KMS-11 (cell line): ENCODE measurements around the gene NOC4L.
"Not testable (repeated sequence)": the region's sequence is repeated elsewhere in the genome, so short reads cannot be mapped to it uniquely, and the experiment has no call there.

Source experiments
- H2AFZ ChIP-seq: fragments of 200-600 bp; sonication (generic); 2 replicates; pipeline ENCODE4 v1.6.1; 2016; ENCODE audit warnings: antibody characterized with exemption, mixed run types, low read depth
- H3K27ac ChIP-seq: fragments of 200-600 bp; sonication (generic); 2 replicates; pipeline ENCODE4 v1.6.1; 2016; ENCODE audit warnings: mild to moderate bottlenecking, mixed run types
- H3K27me3 ChIP-seq: fragments of 200-600 bp; sonication (generic); 2 replicates; pipeline ENCODE4 v1.6.1; 2017; ENCODE audit warnings: mild to moderate bottlenecking, low read depth, mixed run types, moderate library complexity; ENCODE audit not compliant: insufficient read depth
- H3K36me3 ChIP-seq: fragments of 200-600 bp; sonication (generic); 2 replicates; pipeline ENCODE4 v1.6.1; 2017; ENCODE audit warnings: mild to moderate bottlenecking, mixed run types; ENCODE audit not compliant: insufficient read depth
- H3K4me1 ChIP-seq: fragments of 200-600 bp; sonication (generic); 2 replicates; pipeline ENCODE4 v1.6.1; 2016; ENCODE audit warnings: mild to moderate bottlenecking, low read depth, mixed run types; ENCODE audit not compliant: poor library complexity, severe bottlenecking
- H3K4me2 ChIP-seq: fragments of 200-600 bp; sonication (generic); 2 replicates; pipeline ENCODE4 v1.7.0; 2016; ENCODE audit warnings: mild to moderate bottlenecking, mixed run types
- H3K4me3 ChIP-seq: fragments of 200-600 bp; sonication (generic); IDR thresholded peaks from 2 replicates; pipeline ENCODE4 v1.6.1; 2017; ENCODE audit warnings: low read depth, low read length, mixed read lengths; ENCODE audit not compliant: insufficient read depth
- H3K79me2 ChIP-seq: fragments of 200-600 bp; sonication (generic); 2 replicates; pipeline ENCODE4 v1.6.1; 2016; ENCODE audit warnings: low read depth, mixed run types; ENCODE audit not compliant: insufficient read depth
- H3K9ac ChIP-seq: fragments of 200-600 bp; sonication (generic); 2 replicates; pipeline ENCODE4 v1.6.1; 2016; ENCODE audit warnings: mild to moderate bottlenecking, mixed run types
- H4K20me1 ChIP-seq: fragments of 200-600 bp; sonication (generic); 2 replicates; pipeline ENCODE4 v1.6.1; 2016; ENCODE audit warnings: mild to moderate bottlenecking, mixed run types; ENCODE audit not compliant: insufficient read depth
- TF ChIP-seq, protein P1 (sequence below): fragments of 200-600 bp; sonication (generic); conservative IDR thresholded peaks from 2 replicates; pipeline ENCODE4 v1.6.1; 2017; ENCODE audit warnings: low read depth, mild to moderate bottlenecking, antibody characterized with exemption, low read length, moderate library complexity, mixed read lengths

Gene NOC4L

DNA sequence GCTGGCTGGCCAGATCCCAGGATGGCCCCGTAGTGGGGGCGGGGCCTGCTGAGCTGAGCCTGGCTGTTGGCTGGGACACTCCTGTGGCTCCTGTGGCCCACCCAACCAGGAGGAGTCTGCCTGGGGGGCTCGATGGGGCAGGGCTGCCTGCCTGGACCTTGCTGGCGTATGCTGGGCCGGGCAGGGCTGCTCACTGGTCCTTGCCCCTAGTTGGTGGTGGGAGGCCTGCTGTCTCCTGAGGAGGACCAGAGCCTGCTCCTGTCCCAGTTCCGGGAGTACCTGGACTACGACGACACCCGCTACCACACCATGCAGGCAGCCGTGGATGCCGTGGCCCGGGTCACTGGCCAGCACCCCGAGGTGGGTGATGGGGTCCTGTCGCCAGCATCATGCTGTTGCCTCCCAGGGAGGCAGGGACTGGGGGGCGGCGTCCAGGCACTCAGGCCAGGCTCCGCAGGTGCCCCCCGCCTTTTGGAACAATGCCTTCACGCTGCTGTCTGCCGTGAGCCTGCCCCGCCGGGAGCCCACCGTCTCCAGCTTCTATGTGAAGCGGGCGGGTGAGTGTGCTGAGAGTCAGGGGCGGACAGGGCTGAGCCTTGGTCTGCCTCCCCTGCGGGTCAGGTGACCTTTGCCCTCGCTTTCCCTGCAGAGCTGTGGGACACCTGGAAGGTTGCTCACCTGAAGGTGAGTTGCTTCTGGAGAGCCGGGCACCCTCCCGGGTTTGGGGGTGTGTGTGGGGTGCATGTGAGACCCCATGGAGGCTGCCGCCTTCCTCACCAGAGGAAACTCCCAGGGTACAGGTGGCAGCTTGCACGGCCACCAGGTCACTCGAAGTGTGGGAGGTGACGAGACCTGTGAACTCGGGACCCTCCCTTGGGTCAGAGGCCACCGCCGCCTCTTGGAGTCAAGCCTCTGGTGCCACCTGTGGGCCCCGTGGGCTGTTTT is 3.4 kb downstream of the NOC4L start:
- Histone ChIP-seq H3K4me3 (no peak overlapping the region), H2AFZ (no peak overlapping the region), H4K20me1 (no peaks in the 10 kb centered on the region), H3K79me2 (peaks cover 29% of the 10 kb centered on the region), H3K4me1 (peaks cover under 1% of the 10 kb centered on the region), H3K27ac (no peak overlapping the region), H3K36me3 (no peaks in the 10 kb centered on the region), H3K27me3 (no peaks in the 10 kb centered on the region), H3K9ac (no peak overlapping the region), H3K4me2 (no peak overlapping the region)
- TF ChIP-seq, protein P1, sequence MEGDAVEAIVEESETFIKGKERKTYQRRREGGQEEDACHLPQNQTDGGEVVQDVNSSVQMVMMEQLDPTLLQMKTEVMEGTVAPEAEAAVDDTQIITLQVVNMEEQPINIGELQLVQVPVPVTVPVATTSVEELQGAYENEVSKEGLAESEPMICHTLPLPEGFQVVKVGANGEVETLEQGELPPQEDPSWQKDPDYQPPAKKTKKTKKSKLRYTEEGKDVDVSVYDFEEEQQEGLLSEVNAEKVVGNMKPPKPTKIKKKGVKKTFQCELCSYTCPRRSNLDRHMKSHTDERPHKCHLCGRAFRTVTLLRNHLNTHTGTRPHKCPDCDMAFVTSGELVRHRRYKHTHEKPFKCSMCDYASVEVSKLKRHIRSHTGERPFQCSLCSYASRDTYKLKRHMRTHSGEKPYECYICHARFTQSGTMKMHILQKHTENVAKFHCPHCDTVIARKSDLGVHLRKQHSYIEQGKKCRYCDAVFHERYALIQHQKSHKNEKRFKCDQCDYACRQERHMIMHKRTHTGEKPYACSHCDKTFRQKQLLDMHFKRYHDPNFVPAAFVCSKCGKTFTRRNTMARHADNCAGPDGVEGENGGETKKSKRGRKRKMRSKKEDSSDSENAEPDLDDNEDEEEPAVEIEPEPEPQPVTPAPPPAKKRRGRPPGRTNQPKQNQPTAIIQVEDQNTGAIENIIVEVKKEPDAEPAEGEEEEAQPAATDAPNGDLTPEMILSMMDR = no peak

DNA sequence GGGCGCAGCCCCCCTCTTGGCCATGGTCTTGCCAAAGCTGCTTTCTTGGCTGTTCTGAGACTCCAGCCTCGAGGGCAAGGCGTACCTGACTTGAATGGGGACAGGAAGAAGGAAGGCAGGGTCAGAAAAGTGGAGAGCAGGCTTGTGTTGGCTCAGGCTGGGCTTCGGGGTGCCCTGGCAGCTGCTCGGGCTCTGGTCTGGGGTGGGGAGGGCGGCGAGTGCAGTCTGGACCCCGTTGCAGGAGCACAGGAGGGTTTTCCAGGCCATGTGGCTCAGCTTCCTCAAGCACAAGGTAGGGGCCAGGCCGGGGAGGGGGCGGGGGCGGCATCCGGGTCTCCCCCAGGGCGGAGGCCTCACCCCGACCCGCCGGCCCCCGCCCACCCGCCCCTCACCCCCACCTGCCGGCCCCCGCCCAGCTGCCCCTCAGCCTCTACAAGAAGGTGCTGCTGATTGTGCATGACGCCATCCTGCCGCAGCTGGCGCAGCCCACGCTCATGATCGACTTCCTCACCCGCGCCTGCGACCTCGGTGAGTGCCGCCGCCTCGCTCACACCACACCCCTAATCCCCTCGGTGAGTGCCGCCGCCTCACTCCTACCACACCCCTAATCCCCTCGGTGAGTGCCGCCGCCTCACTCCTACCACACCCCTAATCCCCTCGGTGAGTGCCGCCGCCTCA is 4.2 kb downstream of the NOC4L start:
- Histone ChIP-seq H3K27ac (no peak overlapping the region), H3K27me3 (no peaks in the 10 kb centered on the region), H3K4me3 (no peak overlapping the region), H3K36me3 (no peaks in the 10 kb centered on the region), H3K79me2 (peaks cover 21% of the 10 kb centered on the region), H3K4me2 (no peak overlapping the region), H3K9ac (no peak overlapping the region), H4K20me1 (no peaks in the 10 kb centered on the region), H2AFZ (no peak overlapping the region), H3K4me1 (no peaks in the 10 kb centered on the region)
- TF ChIP-seq, protein P1 = no peak

DNA sequence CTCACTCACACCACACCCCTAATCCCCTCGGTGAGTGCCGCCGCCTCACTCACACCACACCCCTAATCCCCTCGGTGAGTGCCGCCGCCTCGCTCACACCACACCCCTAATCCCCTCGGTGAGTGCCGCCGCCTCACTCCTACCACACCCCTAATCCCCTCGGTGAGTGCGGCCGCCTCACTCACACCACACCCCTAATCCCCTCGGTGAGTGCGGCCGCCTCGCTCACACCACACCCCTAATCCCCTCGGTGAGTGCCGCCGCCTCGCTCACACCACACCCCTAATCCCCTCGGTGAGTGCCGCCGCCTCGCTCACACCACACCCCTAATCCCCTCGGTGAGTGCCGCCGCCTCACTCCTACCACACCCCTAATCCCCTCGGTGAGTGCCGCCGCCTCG is 5.3 kb downstream of the NOC4L start:
- H3K4me2 ChIP-seq, H3K4me3 ChIP-seq, H3K9ac ChIP-seq, H2AFZ ChIP-seq, H4K20me1 ChIP-seq, H3K27me3 ChIP-seq, H3K36me3 ChIP-seq, H3K27ac ChIP-seq, H3K4me1 ChIP-seq: not testable (repeated sequence)
- peaks cover 19% of the 10 kb centered on the region; the same call in 1 of the 2 replicates for H3K79me2 ChIP-seq

DNA sequence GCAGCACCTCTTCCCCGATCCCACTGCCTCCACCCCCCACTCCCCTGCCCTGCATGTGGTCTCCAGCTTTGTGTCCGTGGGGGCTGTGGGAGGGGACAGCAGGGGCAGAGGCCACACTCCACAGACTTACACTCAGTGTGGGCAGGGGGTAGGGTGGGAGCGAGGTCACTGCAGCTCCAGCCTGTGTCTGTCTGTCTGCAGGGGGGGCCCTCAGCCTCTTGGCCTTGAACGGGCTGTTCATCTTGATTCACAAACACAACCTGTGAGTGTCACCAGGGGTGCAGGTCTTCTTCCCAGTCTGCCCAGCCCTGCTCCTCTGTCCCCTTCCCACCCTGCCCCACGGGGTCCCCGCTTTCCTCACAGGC is 6.5 kb downstream of the NOC4L start:
- Histone ChIP-seq H3K27me3 (no peaks in the 10 kb centered on the region), H3K4me1 (no peaks in the 10 kb centered on the region), H3K9ac (no peak overlapping the region), H3K27ac (no peak overlapping the region), H4K20me1 (no peaks in the 10 kb centered on the region), H3K36me3 (no peaks in the 10 kb centered on the region), H3K4me3 (no peak overlapping the region), H3K79me2 (peaks cover 10% of the 10 kb centered on the region; the same call in 1 of the 2 replicates), H2AFZ (no peak overlapping the region), H3K4me2 (no peak overlapping the region)
- TF ChIP-seq, protein P1 = no peak
